SU-DHL-6 (cell line): ENCODE data around the gene FZD4.

Experiments
- CTCF ChIP-seq: fragments of 200-600 bp; sonication (generic); IDR thresholded peaks from one replicate; pipeline ENCODE4 v1.5.1; 2017; ENCODE audit warnings: antibody characterized with exemption, mild to moderate bottlenecking, low read length, moderate library complexity; ENCODE audit not compliant: insufficient read depth, poor library complexity, severe bottlenecking
- EZH2phosphoT487 ChIP-seq: fragments of 200-600 bp; sonication (generic), shearing (Covaris generic); conservative IDR thresholded peaks from 2 replicates; pipeline ENCODE4 v1.6.1; 2018; ENCODE audit warnings: mild to moderate bottlenecking, antibody characterized with exemption, low read length, moderate library complexity, mixed read lengths

GRCh38 chr11:86978247-86978646 is 23.1 kb upstream of the FZD4 start:
- TF ChIP-seq CTCF = no peak
- no peak for TF ChIP-seq EZH2phosphoT487
